HAP-1 (cell line): ENCODE data around the gene CD33.
"Not testable (repeated sequence)": the region's sequence is repeated elsewhere in the genome, so short reads cannot be mapped to it uniquely, and the experiment has no call there.

Experiments
- DNase-seq, 2 experiments: peaks; one replicate each; pipeline ENCODE4 v3.0.0-alpha.2; 2016 to 2020; ENCODE audit warnings: low spot score in 2 of 2
- H3K27me3 ChIP-seq: fragments of 250-450 bp; sonication (Bioruptor Pico); 2 replicates; pipeline ENCODE4 v1.5.1; 2020; ENCODE audit warnings: low read depth, mild to moderate bottlenecking, moderate library complexity
- H3K36me3 ChIP-seq: fragments of 250-450 bp; sonication (Bioruptor Pico); replicated peaks from 2 replicates; pipeline ENCODE4 v1.5.1; 2020; ENCODE audit warnings: mild to moderate bottlenecking
- H3K4me1 ChIP-seq: fragments of 250-450 bp; sonication (Bioruptor Pico); 2 replicates; pipeline ENCODE4 v1.5.1; 2020; ENCODE audit warnings: mild to moderate bottlenecking
- H3K4me3 ChIP-seq: fragments of 250-450 bp; sonication (Bioruptor Pico); 2 replicates; pipeline ENCODE4 v1.5.1; 2020; ENCODE audit warnings: mild to moderate bottlenecking, moderate library complexity
- H3K9me3 ChIP-seq: fragments of 250-450 bp; sonication (Bioruptor Pico); 2 replicates; pipeline ENCODE4 v1.5.1; 2020; ENCODE audit warnings: mild to moderate bottlenecking, moderate library complexity
- in situ Hi-C: fragments of 300-500 bp; cut with MboI; formaldehyde crosslinking; loops from 3 replicates; pipeline ENCODE4 v1.14.3; 2020; ENCODE audit warnings: low sequenced_read_pairs, inconsistent platforms, mixed read lengths

CD33 gene

DNA sequence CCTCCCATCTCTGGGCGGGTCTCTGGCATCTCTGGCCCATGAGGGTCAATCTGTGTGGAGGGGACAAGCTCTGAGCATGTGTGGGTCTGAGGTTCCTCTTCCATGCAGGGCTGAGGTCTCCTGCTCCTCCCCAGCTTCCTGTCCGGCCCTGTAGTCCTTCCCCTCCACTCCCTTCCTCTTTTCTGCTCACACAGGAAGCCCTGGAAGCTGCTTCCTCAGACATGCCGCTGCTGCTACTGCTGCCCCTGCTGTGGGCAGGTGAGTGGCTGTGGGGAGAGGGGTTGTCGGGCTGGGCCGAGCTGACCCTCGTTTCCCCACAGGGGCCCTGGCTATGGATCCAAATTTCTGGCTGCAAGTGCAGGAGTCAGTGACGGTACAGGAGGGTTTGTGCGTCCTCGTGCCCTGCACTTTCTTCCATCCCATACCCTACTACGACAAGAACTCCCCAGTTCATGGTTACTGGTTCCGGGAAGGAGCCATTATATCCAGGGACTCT is at the start of gene CD33:
Gene CD33 (plus strand): TSS at position 183 of the 496 bp plus-strand sequence. CDS start 39 bp downstream, at position 222.
- H3K36me3 ChIP-seq, H3K4me3 ChIP-seq, H3K9me3 ChIP-seq, H3K27me3 ChIP-seq, DNase-seq, H3K4me1 ChIP-seq, in situ Hi-C loops: not testable (repeated sequence)

DNA sequence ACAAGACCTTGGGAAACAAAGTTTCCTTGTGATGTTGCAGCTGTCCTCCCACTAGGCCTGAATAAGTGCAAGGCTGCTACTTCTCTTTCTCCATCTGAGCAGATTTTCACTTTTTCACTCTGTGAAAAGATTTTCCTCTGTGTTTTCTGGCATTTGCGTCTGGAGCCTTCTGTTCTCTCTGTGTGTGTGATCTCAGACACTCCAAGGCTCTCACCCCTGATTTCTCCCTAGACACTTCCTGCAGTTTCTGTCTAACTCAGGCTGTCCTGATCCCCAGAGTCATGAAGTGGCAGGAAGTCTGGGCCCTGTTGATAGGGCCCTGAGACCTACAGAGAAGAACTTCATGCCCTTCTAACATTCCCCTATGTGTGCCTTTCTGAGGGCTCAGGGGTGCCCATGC is 45.6 kb upstream of the CD33 start:
- H3K27me3 ChIP-seq: peaks cover 2% of the 10 kb centered on the region; the same call in 1 of the 2 replicates
- DNase-seq: no peak
- in situ Hi-C loops: no loop called here

DNA sequence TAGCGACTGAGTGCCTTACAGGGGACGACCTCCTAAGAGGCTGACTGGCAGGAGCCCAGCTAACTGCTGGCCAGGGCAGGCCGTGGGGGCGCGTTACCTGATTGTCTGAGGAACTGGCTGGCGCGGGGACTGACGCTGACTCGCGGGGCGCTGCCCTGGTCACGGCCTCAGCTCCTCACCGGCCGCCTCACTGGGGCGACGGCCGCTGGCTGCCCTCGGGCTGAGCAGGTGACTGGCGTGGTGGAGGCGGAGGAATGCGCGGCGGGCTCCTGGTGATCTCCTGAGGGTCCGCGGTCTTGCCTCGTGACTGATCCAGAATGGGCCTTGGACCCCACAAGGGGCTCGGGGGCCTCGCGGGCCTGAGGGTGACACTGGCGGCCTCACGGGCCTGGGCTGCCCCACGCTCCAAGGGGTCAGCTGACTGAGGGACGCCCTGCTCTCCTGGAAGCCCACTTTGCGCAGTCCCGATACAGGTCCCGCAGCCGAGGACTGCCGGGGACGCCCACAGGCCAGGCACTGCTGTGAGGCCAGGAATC is 43.4 kb upstream of the CD33 start:
- DNase-seq: no peak
- H3K4me3 ChIP-seq: no peak overlapping the region
- no peaks in the 10 kb centered on the region; the same call in 1 of the 2 replicates for H3K27me3 ChIP-seq
- H3K4me1 ChIP-seq: no peaks in the 10 kb centered on the region
- H3K36me3 ChIP-seq: no peaks in the 10 kb centered on the region
- no peaks in the 10 kb centered on the region for H3K9me3 ChIP-seq
- in situ Hi-C loops: no loop called here

More for the DNA sequence above, 45.6 kb upstream of the CD33 start:
- Histone ChIP-seq H3K4me3 (no peak overlapping the region), H3K36me3 (no peaks in the 10 kb centered on the region), H3K9me3 (no peaks in the 10 kb centered on the region), H3K4me1 (no peaks in the 10 kb centered on the region)

DNA sequence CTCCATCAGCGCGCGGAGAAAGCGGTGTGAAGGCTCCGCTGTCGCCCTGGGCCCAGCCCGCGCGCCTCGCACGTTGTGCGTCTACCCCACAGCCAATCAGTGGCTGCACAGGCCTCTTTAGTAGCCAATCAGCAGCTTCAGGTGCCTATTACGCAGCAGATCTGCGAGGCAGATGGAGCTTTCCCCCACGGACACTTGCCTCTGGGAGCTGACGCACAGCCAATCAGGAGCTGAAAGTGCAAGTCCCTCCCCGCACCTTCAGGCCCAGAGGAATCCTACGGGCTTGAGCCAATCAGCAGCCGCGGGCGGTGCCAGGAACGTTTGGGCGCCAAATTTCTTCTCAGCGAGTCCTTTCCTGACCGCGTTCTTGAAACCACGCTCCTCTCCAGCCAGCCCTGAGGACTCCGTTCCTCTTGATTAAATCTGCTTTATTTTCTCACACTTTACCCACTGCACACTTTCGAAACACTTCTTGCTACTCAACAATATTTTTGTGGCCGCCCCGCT is 42.9 kb upstream of the CD33 start:
- H3K27me3 ChIP-seq: no peaks in the 10 kb centered on the region; the same call in 1 of the 2 replicates
- in situ Hi-C loops: no loop called here
- peak; percentile 11 to 63 for DNase-seq
- no peaks in the 10 kb centered on the region for H3K9me3 ChIP-seq
- no peaks in the 10 kb centered on the region for H3K36me3 ChIP-seq
- H3K4me1 ChIP-seq: no peaks in the 10 kb centered on the region
- H3K4me3 ChIP-seq: no peak overlapping the region

DNA sequence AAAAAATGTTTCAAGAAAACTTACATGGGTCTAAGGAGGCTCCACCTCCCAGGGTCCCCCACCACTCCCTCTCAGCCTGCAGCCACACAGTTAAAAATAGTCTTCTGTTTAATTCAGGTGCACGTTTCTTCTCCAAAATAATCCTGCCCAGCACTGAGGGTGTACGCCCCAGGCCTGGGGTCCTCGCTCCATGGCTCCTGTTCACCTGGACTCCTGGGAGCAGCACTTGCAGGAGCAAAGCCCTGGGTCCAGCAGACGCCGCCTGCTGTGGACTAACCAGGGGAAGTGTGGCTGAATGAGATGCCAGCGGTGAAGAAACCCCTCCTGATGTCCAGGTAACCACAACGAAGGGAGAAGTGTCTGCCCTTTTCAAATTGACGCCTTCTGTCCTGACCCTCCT is 41.3 kb upstream of the CD33 start:
- Histone ChIP-seq H3K27me3 (no peaks in the 10 kb centered on the region; the same call in 1 of the 2 replicates), H3K9me3 (no peaks in the 10 kb centered on the region), H3K4me3 (no peak overlapping the region), H3K4me1 (no peaks in the 10 kb centered on the region), H3K36me3 (no peaks in the 10 kb centered on the region)
- no peak for DNase-seq
- in situ Hi-C loops: no loop called here

DNA sequence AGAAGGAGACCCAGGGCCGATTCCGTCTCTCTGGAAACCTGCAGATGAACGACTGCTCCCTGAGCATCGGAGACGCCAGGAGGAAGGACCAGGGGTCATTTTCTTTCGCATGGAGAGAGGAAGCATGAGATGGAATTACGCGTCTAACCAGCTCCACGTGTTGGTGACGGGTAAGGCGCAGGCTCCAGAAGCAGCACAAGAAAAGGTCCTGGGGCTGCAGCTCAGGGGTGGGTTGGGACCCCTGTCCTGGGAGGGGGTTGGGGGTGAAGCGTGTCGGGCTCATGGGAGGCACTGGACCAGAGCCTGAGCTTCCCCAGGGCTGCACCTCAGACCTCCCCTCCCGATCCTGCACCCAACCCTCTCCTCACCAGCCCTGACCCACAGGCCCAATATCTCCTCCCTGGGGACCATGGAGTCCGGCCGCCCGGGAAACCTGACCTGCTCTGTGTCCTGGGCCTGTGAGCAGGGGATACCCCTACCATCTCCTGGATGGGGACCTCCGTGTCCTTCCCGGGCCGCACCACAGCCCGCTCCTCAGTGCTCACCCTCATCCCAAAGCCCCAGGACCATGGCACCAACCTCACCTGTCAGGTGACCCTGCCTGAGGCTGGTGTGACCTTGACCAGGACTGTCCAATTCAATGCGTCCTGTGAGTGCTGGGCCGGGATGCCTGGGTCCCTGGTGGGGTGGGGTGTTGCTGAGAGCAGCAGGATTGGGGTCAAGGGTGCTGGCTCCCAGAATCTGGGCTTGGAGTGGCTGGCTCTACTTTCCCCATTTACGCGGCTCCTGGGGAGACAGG is 39.6 kb upstream of the CD33 start:
- no peaks in the 10 kb centered on the region for H3K4me1 ChIP-seq
- H3K4me3 ChIP-seq: no peak overlapping the region
- H3K36me3 ChIP-seq: no peaks in the 10 kb centered on the region
- no peaks in the 10 kb centered on the region for H3K9me3 ChIP-seq
- in situ Hi-C loops: no loop called here
- no peaks in the 10 kb centered on the region; the same call in 1 of the 2 replicates for H3K27me3 ChIP-seq
- no peak for DNase-seq

GRCh38 chr19:51185868-51186215 is 39.0 kb upstream of the CD33 start:
- Histone ChIP-seq H3K4me3 (no peak overlapping the region), H3K4me1 (no peaks in the 10 kb centered on the region), H3K36me3 (no peaks in the 10 kb centered on the region), H3K27me3 (no peaks in the 10 kb centered on the region; the same call in 1 of the 2 replicates), H3K9me3 (no peaks in the 10 kb centered on the region)
- in situ Hi-C loops: no loop called here
- DNase-seq: no peak

DNA sequence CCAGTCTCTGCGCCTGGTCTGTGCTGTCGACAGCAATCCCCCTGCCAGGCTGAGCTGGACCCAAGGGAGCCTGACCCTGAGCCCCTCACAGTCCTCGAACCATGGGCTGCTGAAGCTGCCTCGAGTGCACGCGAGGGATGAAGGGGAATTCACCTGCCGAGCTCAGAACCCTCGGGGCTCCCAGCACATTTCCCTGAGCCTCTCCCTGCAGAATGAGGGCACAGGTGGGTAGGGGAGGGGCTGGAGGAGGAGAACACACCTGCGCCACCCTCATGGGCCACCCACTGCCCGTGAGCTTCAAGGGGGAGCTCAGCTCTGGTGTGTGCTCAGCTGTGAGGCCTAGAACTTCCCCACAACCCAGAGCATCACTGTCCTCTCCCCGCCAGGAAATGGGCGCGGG is 38.6 kb upstream of the CD33 start:
- no peaks in the 10 kb centered on the region for H3K36me3 ChIP-seq
- in situ Hi-C loops: no loop called here
- DNase-seq: no peak
- H3K4me3 ChIP-seq: no peak overlapping the region
- H3K9me3 ChIP-seq: no peaks in the 10 kb centered on the region
- H3K4me1 ChIP-seq: no peaks in the 10 kb centered on the region
- no peaks in the 10 kb centered on the region; the same call in 1 of the 2 replicates for H3K27me3 ChIP-seq

- no peaks in the 10 kb centered on the region for H3K9me3 ChIP-seq
- no peaks in the 10 kb centered on the region; the same call in 1 of the 2 replicates for H3K27me3 ChIP-seq
- in situ Hi-C loops: no loop called here
- no peak overlapping the region for H3K4me3 ChIP-seq
- H3K4me1 ChIP-seq: no peaks in the 10 kb centered on the region
- no peaks in the 10 kb centered on the region for H3K36me3 ChIP-seq
- no peak for DNase-seq
These were observed 37.3 kb upstream of the CD33 start for GRCh38 chr19:51187395-51188226.

DNA sequence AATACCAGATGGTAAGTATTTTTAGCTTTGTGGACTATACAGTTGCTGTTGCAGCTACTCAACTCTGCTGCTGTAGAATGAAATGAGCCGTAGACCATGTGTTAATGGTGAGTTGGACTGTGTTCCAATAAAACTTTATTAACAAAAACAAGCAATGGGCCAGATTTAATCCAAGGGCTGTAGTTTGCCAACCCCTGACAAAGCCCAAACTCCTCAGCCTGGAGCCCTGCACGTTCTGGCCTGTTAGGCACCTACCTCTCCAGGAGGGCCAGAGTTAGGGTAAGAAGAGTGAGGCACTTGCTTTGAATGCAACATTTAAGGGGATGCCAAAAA is 36.7 kb upstream of the CD33 start:
- H3K36me3 ChIP-seq: no peaks in the 10 kb centered on the region
- DNase-seq: no peak
- no peaks in the 10 kb centered on the region for H3K4me1 ChIP-seq
- no peak overlapping the region for H3K4me3 ChIP-seq
- in situ Hi-C loops: no loop called here
- H3K27me3 ChIP-seq: no peaks in the 10 kb centered on the region; the same call in 1 of the 2 replicates
- no peaks in the 10 kb centered on the region for H3K9me3 ChIP-seq

DNA sequence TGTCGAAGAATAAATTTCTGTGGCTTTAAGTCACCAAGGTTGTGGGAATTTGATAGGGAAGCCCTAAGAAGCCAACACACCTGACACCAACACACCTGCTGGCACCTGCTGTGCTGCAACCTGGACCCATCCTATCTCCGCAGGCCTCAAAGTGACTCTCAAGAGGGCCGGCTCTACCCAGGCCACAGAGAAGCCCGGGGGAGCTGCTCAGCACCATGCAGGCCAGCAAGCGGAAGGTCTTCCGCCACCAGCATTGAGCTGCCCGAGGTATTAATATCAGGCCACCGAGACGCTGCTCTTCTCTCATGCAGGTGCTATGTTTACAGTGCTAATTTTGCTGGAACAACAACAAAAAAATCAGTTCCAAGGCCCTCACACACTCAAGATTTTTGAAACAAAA is 32.2 kb upstream of the CD33 start:
- H3K27me3 ChIP-seq: no peaks in the 10 kb centered on the region
- no peak overlapping the region for H3K4me3 ChIP-seq
- no peaks in the 10 kb centered on the region for H3K9me3 ChIP-seq
- H3K36me3 ChIP-seq: no peaks in the 10 kb centered on the region
- in situ Hi-C loops: no loop called here
- H3K4me1 ChIP-seq: no peaks in the 10 kb centered on the region
- no peak for DNase-seq

GRCh38 chr19:51194527-51195315 is 30.2 kb upstream of the CD33 start:
- H3K4me1 ChIP-seq: no peaks in the 10 kb centered on the region
- no peak for DNase-seq
- no peaks in the 10 kb centered on the region for H3K9me3 ChIP-seq
- no peak overlapping the region for H3K4me3 ChIP-seq
- H3K36me3 ChIP-seq: no peaks in the 10 kb centered on the region
- in situ Hi-C loops: no loop called here
- H3K27me3 ChIP-seq: no peaks in the 10 kb centered on the region

GRCh38 chr19:51195316-51195586 is 29.6 kb upstream of the CD33 start:
- Histone ChIP-seq H3K9me3 (no peaks in the 10 kb centered on the region), H3K4me1 (no peaks in the 10 kb centered on the region), H3K27me3 (no peaks in the 10 kb centered on the region), H3K4me3 (no peak overlapping the region), H3K36me3 (no peaks in the 10 kb centered on the region)
- DNase-seq: no peak
- in situ Hi-C loops: no loop called here
